Neural cell (in vitro differentiated cells): Measurements from ENCODE around the gene PCSK7.

Source experiments
- EZH2 ChIP-seq: fragments of 200-600, 300-800 bp; shearing (Covaris generic), sonication (generic); IDR thresholded peaks from 2 replicates; pipeline ENCODE4 v1.6.1; 2014; ENCODE audit warnings: antibody characterized with exemption, low read length, borderline replicate concordance, mild to moderate bottlenecking; ENCODE audit not compliant: insufficient read depth, poor library complexity, severe bottlenecking
- POLR2AphosphoS5 ChIP-seq: IDR thresholded peaks from 2 replicates; pipeline ENCODE4 v1.6.1; 2012
- RAD21 ChIP-seq: fragments of 450-650 bp; conservative IDR thresholded peaks from 2 replicates; pipeline ENCODE4 v1.6.1; 2014; ENCODE audit warnings: antibody characterized with exemption, mild to moderate bottlenecking, moderate library complexity
- REST ChIP-seq: IDR thresholded peaks from 2 replicates; pipeline ENCODE4 v1.6.1; 2012; ENCODE audit warnings: borderline replicate concordance
- SMC3 ChIP-seq: fragments of 450-650 bp; conservative IDR thresholded peaks from 2 replicates; pipeline ENCODE4 v1.6.1; 2014; ENCODE audit warnings: antibody characterized with exemption, mild to moderate bottlenecking, moderate library complexity; ENCODE audit not compliant: poor library complexity
- TAF1 ChIP-seq: IDR thresholded peaks from 2 replicates; pipeline ENCODE4 v1.6.1; 2012; ENCODE audit warnings: low read depth
- TF ChIP-seq, protein P1 (sequence below): fragments of 450-650 bp; IDR thresholded peaks from 2 replicates; pipeline ENCODE4 v1.5.1; 2014; ENCODE audit warnings: antibody characterized with exemption, mild to moderate bottlenecking, moderate library complexity; ENCODE audit not compliant: poor library complexity, severe bottlenecking

GRCh38 chr11:117232911-117233409, 1.1 kb upstream of the PCSK7 start:
- TF ChIP-seq RAD21 = no peak
- no peak for TF ChIP-seq REST
- TF ChIP-seq, protein P1, sequence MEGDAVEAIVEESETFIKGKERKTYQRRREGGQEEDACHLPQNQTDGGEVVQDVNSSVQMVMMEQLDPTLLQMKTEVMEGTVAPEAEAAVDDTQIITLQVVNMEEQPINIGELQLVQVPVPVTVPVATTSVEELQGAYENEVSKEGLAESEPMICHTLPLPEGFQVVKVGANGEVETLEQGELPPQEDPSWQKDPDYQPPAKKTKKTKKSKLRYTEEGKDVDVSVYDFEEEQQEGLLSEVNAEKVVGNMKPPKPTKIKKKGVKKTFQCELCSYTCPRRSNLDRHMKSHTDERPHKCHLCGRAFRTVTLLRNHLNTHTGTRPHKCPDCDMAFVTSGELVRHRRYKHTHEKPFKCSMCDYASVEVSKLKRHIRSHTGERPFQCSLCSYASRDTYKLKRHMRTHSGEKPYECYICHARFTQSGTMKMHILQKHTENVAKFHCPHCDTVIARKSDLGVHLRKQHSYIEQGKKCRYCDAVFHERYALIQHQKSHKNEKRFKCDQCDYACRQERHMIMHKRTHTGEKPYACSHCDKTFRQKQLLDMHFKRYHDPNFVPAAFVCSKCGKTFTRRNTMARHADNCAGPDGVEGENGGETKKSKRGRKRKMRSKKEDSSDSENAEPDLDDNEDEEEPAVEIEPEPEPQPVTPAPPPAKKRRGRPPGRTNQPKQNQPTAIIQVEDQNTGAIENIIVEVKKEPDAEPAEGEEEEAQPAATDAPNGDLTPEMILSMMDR = no peak
- TF ChIP-seq EZH2 = no peak
- TF ChIP-seq SMC3 = no peak
- no peak for TF ChIP-seq POLR2AphosphoS5
- TF ChIP-seq TAF1 = no peak
